GM20000 (cell line): ENCODE data around the gene TMEM63B.

Experiments used
- DNase-seq: peaks from one replicate; pipeline ENCODE4 v3.0.0; 2012; ENCODE audit warnings: low spot score
- TF ChIP-seq, protein P1 (sequence below): IDR thresholded peaks from 2 replicates; pipeline ENCODE4 v1.5.1; 2012; ENCODE audit warnings: mild to moderate bottlenecking, control low read depth; ENCODE audit errors: extremely low read depth, missing control alignments

The TMEM63B gene

DNA sequence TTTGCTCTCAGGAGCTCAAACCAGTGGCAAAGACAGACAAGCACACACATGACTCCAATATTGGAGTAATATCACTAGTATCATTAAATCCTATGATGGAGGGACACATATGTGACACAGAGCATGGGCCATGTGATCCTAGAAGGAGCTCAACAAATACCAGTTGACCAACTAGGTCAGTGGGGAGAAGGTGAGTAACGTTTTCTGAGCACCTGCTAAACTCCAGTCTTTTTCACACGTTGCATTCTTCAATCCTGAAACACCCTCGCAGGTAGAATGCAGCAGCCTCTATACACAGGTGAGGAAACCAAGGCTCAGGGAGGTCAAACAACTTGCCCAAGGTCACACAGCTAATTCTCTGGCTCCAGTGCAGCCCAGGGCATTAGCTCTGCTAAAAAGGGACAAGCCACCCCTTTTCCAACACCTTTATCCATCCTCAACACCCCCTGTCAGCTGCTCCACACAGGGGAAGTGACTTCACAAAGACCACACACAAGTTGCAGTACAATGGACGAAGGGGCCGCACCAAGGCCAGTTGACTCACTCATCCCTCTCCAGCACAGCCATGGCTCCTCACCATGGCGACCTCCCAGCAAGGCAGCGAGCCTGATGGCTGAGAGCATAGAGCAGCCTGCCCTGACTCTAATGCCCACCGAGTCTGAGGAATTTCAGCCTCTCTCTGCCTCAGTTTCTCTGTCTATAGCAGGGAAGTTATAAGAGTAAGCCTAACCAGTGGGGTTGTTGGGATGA, 35.7 kb downstream of the TMEM63B start:
- no peak for DNase-seq
- TF ChIP-seq, protein P1, sequence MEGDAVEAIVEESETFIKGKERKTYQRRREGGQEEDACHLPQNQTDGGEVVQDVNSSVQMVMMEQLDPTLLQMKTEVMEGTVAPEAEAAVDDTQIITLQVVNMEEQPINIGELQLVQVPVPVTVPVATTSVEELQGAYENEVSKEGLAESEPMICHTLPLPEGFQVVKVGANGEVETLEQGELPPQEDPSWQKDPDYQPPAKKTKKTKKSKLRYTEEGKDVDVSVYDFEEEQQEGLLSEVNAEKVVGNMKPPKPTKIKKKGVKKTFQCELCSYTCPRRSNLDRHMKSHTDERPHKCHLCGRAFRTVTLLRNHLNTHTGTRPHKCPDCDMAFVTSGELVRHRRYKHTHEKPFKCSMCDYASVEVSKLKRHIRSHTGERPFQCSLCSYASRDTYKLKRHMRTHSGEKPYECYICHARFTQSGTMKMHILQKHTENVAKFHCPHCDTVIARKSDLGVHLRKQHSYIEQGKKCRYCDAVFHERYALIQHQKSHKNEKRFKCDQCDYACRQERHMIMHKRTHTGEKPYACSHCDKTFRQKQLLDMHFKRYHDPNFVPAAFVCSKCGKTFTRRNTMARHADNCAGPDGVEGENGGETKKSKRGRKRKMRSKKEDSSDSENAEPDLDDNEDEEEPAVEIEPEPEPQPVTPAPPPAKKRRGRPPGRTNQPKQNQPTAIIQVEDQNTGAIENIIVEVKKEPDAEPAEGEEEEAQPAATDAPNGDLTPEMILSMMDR, result no peak

DNA sequence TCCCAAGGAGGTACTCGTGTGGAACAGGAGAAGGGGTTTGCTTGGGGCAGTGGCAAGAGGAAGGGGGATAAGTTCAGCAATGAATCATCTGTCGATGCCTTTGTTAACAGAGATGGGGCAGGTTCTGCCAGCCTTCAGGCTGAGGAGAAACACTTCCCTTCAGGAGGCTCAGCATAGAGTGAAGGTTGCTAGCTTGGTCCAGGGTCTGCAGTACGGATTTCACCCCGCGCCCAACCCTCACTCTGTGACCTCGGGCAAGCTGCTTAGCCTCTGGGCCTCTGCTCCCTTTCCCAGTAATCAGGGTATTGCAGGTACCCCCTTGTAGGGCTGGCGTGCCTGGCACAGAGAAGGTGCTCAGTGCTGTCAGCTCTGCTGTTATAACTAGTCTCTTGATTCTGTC, 38.8 kb downstream of the TMEM63B start:
- no peak for DNase-seq
- TF ChIP-seq, protein P1, result no peak

DNA sequence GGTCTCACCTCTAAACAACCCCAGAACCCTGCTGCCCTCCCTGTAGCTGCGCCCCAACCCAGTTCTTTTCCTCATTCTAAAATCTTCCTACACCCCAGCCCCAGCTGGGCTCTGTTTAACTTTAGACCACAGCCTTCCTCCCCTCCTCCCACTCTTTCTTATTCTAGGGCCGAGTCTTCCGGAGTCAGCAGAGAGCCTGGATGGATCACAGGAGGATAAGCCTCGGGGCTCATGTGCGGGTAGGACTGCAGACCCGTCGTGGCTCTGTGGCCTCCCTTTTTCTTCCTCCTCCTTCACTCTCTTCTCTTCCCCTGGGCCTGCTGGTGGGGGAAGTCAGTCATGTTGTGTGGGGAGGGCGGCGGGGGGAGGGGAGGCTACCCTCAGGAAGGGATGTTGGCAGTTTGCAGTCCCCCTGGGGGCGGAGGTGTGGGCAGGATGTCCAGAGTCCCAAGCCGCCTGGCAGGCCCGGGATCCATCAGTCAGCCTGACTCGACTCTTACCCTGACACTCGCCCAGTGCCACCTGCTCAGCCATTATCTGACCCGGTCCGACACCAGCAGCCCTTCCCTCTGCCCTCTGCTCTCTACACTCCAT, 39.3 kb downstream of the TMEM63B start:
- TF ChIP-seq, protein P1, result no peak
- DNase-seq, result no peak

DNA sequence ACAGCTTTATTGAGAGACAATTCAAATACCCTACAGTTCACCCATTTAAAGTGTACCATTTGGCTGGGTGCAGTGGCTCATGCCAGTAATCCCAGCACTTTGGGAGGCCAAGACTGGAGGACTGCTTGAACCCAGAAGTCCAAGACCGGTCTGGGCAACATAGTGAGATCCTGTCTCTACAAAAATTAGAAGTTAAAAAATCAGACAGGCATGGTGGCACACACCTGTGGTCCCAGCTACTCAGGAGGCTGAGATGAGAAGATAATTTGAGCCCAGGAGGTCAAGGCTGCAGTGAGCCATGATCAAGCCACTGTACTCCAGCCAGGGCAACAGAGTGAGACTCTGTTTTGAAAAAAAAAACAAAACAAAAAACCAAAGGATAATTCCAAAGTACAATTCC, 40.2 kb downstream of the TMEM63B start:
- TF ChIP-seq, protein P1, result no peak
- DNase-seq, result no peak

DNA sequence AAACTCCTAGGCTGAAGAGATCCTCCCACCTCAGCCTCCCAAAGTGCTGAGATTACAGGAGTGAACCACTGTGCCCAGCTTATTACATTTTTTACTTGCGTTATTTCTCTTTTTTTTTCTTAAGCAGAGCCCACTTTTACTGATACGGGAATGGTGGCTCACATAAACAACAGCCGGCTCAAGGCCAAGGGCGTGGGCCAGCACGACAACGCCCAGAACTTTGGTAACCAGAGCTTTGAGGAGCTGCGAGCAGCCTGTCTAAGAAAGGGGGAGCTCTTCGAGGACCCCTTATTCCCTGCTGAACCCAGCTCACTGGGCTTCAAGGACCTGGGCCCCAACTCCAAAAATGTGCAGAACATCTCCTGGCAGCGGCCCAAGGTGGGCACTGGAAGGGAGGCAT, 41.8 kb downstream of the TMEM63B start:
- TF ChIP-seq, protein P1, result no peak
- DNase-seq, result no peak

DNA sequence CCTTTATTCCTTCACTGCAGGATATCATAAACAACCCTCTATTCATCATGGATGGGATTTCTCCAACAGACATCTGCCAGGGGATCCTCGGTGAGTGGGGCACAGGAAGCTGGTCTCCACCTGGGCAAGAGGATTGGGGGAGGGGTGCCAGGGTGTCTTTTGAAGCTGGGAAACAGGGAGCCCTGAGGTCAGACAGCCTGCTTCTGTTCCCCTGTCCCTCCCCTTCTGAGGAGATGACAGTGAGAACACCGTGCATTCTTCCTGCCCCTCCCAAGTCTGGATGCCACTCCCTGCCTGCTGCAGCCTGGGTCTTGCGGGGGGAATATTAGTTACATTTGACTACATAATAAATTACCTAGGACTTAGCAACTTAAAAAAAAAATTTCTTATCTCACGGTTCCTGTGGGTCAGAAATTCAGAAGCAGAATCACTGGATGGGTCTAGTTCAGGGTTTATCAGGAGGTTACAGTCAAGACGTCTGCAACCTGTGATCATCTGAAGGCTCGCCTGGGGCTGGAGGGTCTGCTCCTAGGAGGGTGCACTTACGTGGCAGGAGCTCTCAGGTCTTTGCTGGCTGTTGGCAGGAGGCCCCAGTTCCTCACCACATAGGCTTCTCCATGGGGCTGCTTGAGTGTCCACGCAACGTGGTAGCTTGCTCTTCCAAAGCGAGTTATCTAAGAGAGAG, 42.7 kb downstream of the TMEM63B start:
- TF ChIP-seq, protein P1, result no peak
- DNase-seq, result no peak

DNA sequence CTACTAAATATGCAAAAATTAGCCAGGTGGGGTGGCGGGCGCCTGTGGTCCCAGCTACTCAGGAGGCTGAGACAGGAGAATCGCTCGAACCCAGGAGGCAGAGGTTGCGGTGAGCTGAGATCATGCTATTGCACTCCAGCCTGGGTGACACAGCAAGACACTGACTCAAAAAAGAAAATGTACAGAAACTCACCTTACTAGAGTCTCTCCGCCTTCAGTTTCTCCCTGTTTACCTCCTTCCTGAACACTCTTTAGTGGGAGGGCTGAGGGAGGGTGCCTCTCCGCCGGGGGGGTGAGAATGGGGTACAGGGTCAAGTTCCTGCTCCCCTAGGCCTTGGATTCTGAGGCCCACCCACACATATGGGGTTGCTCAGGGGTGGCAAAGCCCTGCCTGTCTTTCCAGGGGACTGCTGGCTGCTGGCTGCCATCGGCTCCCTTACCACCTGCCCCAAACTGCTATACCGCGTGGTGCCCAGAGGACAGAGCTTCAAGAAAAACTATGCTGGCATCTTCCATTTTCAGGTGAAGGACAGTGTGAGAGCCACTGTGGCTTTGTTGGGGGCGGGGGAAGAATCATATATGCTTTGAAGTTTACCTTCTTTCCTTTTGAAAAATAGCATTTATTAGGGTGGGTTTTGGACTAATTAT, 44.7 kb downstream of the TMEM63B start:
- DNase-seq, result no peak

More for the DNA sequence above, 44.7 kb downstream of the TMEM63B start:
- TF ChIP-seq, protein P1, result no peak
